ENCODE data around the gene CHRNA7. TPM values are rescaled to one million over a fixed set of nuclear protein-coding genes. Genes with fewer than 3 reads are reported as not detected.
"Not testable (repeated sequence)": the region's sequence is repeated elsewhere in the genome, so short reads cannot be mapped to it uniquely, and the experiment has no call there.

Gene CHRNA7
- total RNA-seq, 1 experiment from 2014 or later: 2.0 TPM

DNA sequence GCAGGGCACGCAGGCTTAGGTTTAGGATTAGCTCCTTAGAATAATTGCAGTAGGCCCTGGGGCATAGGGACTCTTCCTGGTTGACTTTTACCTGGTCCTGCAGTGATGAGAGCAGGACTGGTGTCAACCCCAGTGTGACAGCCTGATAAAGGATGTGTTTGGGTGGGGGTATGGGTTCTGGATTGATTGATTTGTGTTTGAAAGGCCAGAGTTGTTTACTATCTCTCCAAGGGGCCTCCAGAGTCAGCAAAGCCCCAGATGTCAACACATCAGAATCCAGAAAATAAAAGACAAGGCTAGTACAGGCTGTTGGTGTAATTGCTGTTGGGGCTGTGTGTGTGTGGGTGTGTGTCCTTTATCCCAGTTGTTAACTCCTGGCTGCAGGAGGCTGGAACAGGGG lies 122.3 kb downstream of the CHRNA7 start:
- CTCF ChIA-PET: no interaction called here
- TF ChIP-seq CTCF (IDR thresholded peaks at IDR 0.05; ENCODE audit: unreplicated experiment): no peak
- Mint-ChIP-seq H3K4me3 (ENCODE audit: low read depth, unreplicated experiment) (no peak overlapping the region), H3K27ac (ENCODE audit: unreplicated experiment) (no peak overlapping the region), H3K27me3 (ENCODE audit: unreplicated experiment) (no peaks in the 10 kb centered on the region), H3K9me3 (ENCODE audit: low read depth, unreplicated experiment) (no peaks in the 10 kb centered on the region), H3K36me3 (ENCODE audit: insufficient read depth, unreplicated experiment) (no peaks in the 10 kb centered on the region), H3K4me1 (ENCODE audit: low read depth, unreplicated experiment) (no peaks in the 10 kb centered on the region)
- intact Hi-C loops (cut with micrococcal nuclease; ENCODE audit: unreplicated experiment): no loop called here
- no TSS peak for BruUV-seq (replicated peaks)
- DNase-seq: no peak

DNA sequence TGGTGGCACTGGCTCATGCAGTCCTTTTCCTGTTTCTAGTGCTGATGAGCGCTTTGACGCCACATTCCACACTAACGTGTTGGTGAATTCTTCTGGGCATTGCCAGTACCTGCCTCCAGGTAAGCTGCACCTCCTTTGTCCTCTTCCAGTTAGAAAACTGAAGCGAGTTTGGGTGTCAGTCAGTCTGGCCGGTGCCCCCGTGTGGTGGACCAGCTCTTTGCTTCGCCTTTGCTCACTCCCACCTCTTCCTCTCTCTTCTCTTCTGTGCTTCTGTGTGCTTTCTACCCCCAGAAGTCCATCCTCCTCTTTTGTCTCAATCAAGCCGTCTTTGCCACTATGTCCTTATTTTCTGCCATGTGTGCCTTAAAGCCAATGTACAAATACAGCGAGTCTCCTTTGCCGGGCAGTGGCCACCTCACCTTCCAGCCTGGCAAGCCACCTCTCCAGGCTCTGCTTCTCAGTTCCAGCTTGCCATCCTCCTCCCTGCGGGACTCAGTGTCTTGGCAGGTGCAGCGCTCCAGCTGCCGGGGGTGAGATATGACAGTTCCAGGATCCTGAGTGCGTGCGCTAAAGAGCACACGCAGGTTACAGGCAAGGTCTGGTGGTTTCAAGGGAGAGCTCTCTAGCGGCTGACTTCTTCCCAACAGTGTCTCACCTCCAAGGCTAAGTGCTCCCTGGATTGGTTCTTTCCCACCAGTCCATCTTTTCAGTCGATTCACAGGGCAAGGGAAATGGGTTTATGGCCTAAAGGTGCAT lies 123.7 kb downstream of the CHRNA7 start:
- H3K27ac Mint-ChIP-seq (ENCODE audit: unreplicated experiment); H3K36me3 Mint-ChIP-seq (ENCODE audit: insufficient read depth, unreplicated experiment); intact Hi-C loops (cut with micrococcal nuclease; ENCODE audit: unreplicated experiment); BruUV-seq (replicated peaks); H3K9me3 Mint-ChIP-seq (ENCODE audit: low read depth, unreplicated experiment); CTCF ChIA-PET; H3K27me3 Mint-ChIP-seq (ENCODE audit: unreplicated experiment); DNase-seq; H3K4me3 Mint-ChIP-seq (ENCODE audit: low read depth, unreplicated experiment); H3K4me1 Mint-ChIP-seq (ENCODE audit: low read depth, unreplicated experiment): not testable (repeated sequence)

GRCh38 chr15:32162143-32162542 lies 131.8 kb downstream of the CHRNA7 start:
- H3K4me1 Mint-ChIP-seq (ENCODE audit: low read depth, unreplicated experiment); H3K36me3 Mint-ChIP-seq (ENCODE audit: insufficient read depth, unreplicated experiment); intact Hi-C loops (cut with micrococcal nuclease; ENCODE audit: unreplicated experiment); H3K9me3 Mint-ChIP-seq (ENCODE audit: low read depth, unreplicated experiment); H3K4me3 Mint-ChIP-seq (ENCODE audit: low read depth, unreplicated experiment); BruUV-seq (replicated peaks); H3K27me3 Mint-ChIP-seq (ENCODE audit: unreplicated experiment); DNase-seq; H3K27ac Mint-ChIP-seq (ENCODE audit: unreplicated experiment); CTCF ChIA-PET: not testable (repeated sequence)

GRCh38 chr15:32164065-32164464 lies 133.8 kb downstream of the CHRNA7 start:
- H3K36me3 Mint-ChIP-seq (ENCODE audit: insufficient read depth, unreplicated experiment); H3K4me1 Mint-ChIP-seq (ENCODE audit: low read depth, unreplicated experiment); intact Hi-C loops (cut with micrococcal nuclease; ENCODE audit: unreplicated experiment); H3K4me3 Mint-ChIP-seq (ENCODE audit: low read depth, unreplicated experiment); H3K27ac Mint-ChIP-seq (ENCODE audit: unreplicated experiment); H3K9me3 Mint-ChIP-seq (ENCODE audit: low read depth, unreplicated experiment); CTCF ChIA-PET; BruUV-seq (replicated peaks); DNase-seq; H3K27me3 Mint-ChIP-seq (ENCODE audit: unreplicated experiment): not testable (repeated sequence)

DNA sequence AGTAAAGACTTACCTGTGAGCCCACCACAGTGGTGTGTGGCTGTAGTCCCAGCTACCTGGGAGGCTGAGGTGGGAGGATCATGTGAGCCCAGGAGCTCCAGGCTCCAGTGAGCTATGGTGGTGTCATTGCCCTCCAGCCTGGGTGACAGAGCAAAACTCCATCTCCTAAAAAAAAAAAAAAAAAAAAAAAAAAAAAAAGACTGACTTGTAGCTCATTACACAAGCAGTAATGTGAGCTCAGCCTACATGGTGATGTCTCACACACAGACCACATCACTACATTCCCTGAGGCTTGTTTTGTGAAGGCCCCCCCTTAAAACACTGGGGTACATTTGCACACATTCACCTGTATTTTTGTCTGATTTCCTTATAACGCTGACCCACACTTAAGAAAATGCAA lies 134.4 kb downstream of the CHRNA7 start:
- H3K36me3 Mint-ChIP-seq (ENCODE audit: insufficient read depth, unreplicated experiment); intact Hi-C loops (cut with micrococcal nuclease; ENCODE audit: unreplicated experiment); H3K9me3 Mint-ChIP-seq (ENCODE audit: low read depth, unreplicated experiment); H3K27ac Mint-ChIP-seq (ENCODE audit: unreplicated experiment); H3K4me3 Mint-ChIP-seq (ENCODE audit: low read depth, unreplicated experiment); CTCF ChIA-PET; BruUV-seq (replicated peaks); H3K4me1 Mint-ChIP-seq (ENCODE audit: low read depth, unreplicated experiment); DNase-seq; H3K27me3 Mint-ChIP-seq (ENCODE audit: unreplicated experiment): not testable (repeated sequence)

GRCh38 chr15:32165775-32166174 lies 135.5 kb downstream of the CHRNA7 start:
- DNase-seq; H3K27me3 Mint-ChIP-seq (ENCODE audit: unreplicated experiment); H3K27ac Mint-ChIP-seq (ENCODE audit: unreplicated experiment); H3K4me1 Mint-ChIP-seq (ENCODE audit: low read depth, unreplicated experiment); H3K36me3 Mint-ChIP-seq (ENCODE audit: insufficient read depth, unreplicated experiment); H3K9me3 Mint-ChIP-seq (ENCODE audit: low read depth, unreplicated experiment); BruUV-seq (replicated peaks); H3K4me3 Mint-ChIP-seq (ENCODE audit: low read depth, unreplicated experiment); intact Hi-C loops (cut with micrococcal nuclease; ENCODE audit: unreplicated experiment); CTCF ChIA-PET: not testable (repeated sequence)

DNA sequence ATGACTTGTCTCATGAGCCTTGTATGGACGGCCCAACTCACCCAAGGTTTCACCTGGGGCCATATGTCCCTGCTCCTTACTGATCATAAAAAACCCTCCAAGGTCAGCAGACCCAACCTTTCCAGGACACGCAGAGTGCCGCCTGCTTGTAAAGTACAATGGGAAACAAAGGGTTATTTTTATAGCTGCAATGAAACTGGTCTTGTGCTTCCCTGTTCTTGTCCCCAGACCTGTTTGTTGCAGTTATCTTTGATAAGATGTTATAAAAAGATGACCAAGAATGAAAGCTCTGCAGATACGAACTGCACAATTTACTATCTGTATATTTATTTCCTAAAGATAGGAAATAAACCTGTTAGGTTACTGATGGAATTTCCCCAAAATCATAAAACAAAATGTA lies 136.0 kb downstream of the CHRNA7 start:
- H3K27me3 Mint-ChIP-seq (ENCODE audit: unreplicated experiment); H3K4me1 Mint-ChIP-seq (ENCODE audit: low read depth, unreplicated experiment); intact Hi-C loops (cut with micrococcal nuclease; ENCODE audit: unreplicated experiment); H3K36me3 Mint-ChIP-seq (ENCODE audit: insufficient read depth, unreplicated experiment); H3K9me3 Mint-ChIP-seq (ENCODE audit: low read depth, unreplicated experiment); DNase-seq; BruUV-seq (replicated peaks); H3K4me3 Mint-ChIP-seq (ENCODE audit: low read depth, unreplicated experiment); CTCF ChIA-PET; H3K27ac Mint-ChIP-seq (ENCODE audit: unreplicated experiment): not testable (repeated sequence)

GRCh38 chr15:32167913-32168312 lies 137.6 kb downstream of the CHRNA7 start:
- H3K4me1 Mint-ChIP-seq (ENCODE audit: low read depth, unreplicated experiment); H3K27ac Mint-ChIP-seq (ENCODE audit: unreplicated experiment); CTCF ChIA-PET; intact Hi-C loops (cut with micrococcal nuclease; ENCODE audit: unreplicated experiment); H3K9me3 Mint-ChIP-seq (ENCODE audit: low read depth, unreplicated experiment); H3K36me3 Mint-ChIP-seq (ENCODE audit: insufficient read depth, unreplicated experiment); BruUV-seq (replicated peaks); H3K4me3 Mint-ChIP-seq (ENCODE audit: low read depth, unreplicated experiment); DNase-seq; H3K27me3 Mint-ChIP-seq (ENCODE audit: unreplicated experiment): not testable (repeated sequence)

- H3K9me3 Mint-ChIP-seq (ENCODE audit: low read depth, unreplicated experiment); H3K4me3 Mint-ChIP-seq (ENCODE audit: low read depth, unreplicated experiment); H3K4me1 Mint-ChIP-seq (ENCODE audit: low read depth, unreplicated experiment); H3K27ac Mint-ChIP-seq (ENCODE audit: unreplicated experiment); H3K36me3 Mint-ChIP-seq (ENCODE audit: insufficient read depth, unreplicated experiment); BruUV-seq (replicated peaks); DNase-seq; CTCF ChIA-PET; H3K27me3 Mint-ChIP-seq (ENCODE audit: unreplicated experiment); intact Hi-C loops (cut with micrococcal nuclease; ENCODE audit: unreplicated experiment): not testable (repeated sequence)
These were observed 150.3 kb downstream of the CHRNA7 start for GRCh38 chr15:32180579-32180978.

DNA sequence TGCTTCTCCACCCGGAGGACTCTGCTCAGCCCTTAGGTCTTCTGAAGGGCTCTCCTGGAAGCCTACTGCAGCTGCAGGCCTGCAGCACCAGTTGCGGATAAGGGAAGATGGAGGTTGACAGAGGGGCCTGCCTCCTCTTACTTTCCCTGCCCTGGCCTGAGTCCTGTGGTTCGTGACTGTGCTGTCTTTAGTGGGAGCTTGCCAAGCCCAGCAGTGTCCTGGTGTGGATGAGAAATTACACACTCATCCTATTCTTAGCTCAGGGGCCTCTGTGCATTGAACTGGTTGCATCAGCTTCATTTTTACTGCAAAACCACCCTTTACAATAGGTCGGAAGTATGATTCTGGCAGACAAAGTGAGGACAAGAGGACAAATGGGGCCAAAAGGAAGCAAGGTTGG lies 163.5 kb downstream of the CHRNA7 start:
- not testable (repeated sequence) for H3K4me1 Mint-ChIP-seq (ENCODE audit: low read depth, unreplicated experiment); H3K4me3 Mint-ChIP-seq (ENCODE audit: low read depth, unreplicated experiment)

More for the DNA sequence above, 163.5 kb downstream of the CHRNA7 start:
- H3K36me3 Mint-ChIP-seq (ENCODE audit: insufficient read depth, unreplicated experiment); H3K27me3 Mint-ChIP-seq (ENCODE audit: unreplicated experiment); H3K9me3 Mint-ChIP-seq (ENCODE audit: low read depth, unreplicated experiment); H3K27ac Mint-ChIP-seq (ENCODE audit: unreplicated experiment); intact Hi-C loops (cut with micrococcal nuclease; ENCODE audit: unreplicated experiment); BruUV-seq (replicated peaks); CTCF ChIA-PET; DNase-seq: not testable (repeated sequence)
